GM12874 (cell line): Measurements from ENCODE around the gene HMGXB4.

Experiments
- TF ChIP-seq, protein P1 (sequence below): IDR thresholded peaks from 2 replicates; pipeline ENCODE4 v1.5.1; 2011; ENCODE audit warnings: low read depth, mild to moderate bottlenecking, control low read depth, low read length, moderate library complexity; ENCODE audit not compliant: insufficient read depth

The HMGXB4 gene

GRCh38 chr22:35217527-35217926 lies 39.8 kb upstream of the HMGXB4 start:
- TF ChIP-seq, protein P1, sequence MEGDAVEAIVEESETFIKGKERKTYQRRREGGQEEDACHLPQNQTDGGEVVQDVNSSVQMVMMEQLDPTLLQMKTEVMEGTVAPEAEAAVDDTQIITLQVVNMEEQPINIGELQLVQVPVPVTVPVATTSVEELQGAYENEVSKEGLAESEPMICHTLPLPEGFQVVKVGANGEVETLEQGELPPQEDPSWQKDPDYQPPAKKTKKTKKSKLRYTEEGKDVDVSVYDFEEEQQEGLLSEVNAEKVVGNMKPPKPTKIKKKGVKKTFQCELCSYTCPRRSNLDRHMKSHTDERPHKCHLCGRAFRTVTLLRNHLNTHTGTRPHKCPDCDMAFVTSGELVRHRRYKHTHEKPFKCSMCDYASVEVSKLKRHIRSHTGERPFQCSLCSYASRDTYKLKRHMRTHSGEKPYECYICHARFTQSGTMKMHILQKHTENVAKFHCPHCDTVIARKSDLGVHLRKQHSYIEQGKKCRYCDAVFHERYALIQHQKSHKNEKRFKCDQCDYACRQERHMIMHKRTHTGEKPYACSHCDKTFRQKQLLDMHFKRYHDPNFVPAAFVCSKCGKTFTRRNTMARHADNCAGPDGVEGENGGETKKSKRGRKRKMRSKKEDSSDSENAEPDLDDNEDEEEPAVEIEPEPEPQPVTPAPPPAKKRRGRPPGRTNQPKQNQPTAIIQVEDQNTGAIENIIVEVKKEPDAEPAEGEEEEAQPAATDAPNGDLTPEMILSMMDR: no peak

DNA sequence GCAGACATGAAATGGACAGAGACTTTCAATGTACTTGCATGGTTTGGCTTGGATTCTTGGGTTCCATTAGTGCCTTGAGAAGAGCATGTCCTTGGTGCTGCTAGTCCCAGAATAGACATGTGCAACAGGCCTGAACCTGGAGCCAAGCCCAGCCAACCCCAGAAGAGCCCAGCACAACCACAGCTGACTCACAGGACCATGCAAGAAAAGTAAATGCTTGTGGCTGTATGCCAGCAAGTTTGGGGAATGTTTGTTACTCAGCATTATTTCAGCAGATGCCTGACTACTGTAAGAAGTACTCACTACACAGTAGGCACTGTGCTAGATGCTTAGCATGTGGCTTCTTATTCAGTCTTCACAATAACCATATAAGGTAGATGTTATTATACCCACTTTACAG lies 39.2 kb upstream of the HMGXB4 start:
- TF ChIP-seq, protein P1: no peak

DNA sequence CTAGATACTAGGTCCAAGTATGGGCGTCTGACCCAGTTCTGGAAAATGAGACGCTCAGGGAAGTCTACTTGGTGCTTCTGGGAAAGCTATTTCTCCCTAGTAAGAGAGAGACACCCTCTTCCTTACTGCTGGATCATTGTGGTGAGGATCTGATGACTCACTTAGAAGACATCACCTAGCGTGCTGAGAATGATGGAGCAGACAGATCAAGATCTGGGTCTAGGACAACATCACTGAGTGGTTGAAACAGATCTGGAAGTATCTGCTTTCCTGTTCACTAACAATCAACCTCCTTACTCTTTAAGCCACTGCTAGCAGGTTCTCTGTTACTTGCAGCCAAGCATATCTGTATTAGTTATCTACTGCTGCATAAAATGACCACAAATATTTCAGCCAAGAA lies 38.3 kb upstream of the HMGXB4 start:
- TF ChIP-seq, protein P1: no peak

- TF ChIP-seq, protein P1: no peak
Observed at GRCh38 chr22:35220221-35220620, 37.1 kb upstream of the HMGXB4 start.

DNA sequence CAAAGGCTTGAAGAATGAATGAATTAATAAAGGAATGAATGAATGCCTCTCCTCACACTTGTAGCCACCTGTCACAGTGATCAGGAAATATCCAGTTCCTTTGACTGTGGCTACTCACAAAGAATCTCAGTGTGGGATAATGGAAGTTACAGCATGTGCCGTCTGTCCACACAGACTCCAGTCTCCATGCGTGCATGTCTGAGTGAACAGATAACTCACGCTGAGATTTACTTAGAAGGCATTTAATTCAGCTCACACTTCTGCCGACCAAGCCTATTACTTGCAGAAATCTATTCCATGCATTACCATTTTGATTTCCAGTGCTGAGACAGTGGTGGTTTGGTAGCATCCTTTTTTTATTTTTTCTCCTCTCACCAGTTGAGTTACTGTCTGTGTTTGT lies 32.3 kb upstream of the HMGXB4 start:
- TF ChIP-seq, protein P1: no peak

DNA sequence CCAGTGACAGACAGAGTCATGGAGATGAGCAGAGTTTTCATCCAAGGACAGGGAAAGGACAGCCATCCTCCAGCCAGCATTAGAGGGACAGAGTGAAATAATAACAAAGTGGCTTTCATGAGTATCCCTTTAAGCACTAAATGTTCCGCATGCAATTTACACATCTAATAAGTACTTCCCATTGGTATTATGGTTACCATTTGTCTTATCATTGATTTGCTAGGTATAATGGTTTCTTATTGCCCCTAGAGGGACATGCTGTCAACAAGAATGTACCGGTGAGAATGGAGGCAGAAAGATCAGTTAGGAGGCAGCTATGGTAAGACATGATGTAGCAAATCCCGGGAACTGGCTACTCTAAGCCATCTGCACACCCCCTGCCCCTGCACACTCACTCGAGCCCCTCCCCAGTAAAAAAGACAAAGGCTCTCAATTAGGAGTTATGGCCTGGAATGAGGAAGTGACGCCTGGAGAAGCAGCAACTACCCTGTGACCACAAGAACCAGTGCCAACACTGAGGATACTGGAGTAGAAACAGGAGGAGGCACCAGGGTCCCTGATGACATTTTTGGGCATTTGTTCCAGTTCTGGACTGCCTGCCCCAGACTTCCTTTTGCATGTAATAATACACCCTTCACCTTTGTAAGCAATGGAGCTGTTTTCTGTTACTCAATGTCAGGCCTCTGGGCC lies 30.2 kb upstream of the HMGXB4 start:
- TF ChIP-seq, protein P1: no peak

DNA sequence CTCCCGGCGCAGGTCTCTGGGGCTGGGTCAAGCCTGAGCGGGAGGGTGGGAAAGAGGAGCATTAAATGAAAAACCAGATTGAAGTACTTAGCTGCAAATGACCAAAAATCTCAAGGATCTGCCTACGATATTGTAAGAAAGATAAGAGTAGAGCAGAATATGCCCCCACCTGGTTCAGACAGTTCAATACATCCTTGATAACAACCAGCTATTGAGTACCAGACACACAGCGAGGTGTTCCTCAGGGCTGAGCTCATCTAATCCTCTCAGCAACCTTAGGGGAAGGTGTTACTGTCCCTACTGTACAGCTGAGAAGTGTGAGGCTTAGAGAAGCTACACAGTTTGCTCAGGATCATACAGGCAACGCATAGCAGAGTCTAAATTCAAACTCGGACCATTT lies 27.4 kb upstream of the HMGXB4 start:
- TF ChIP-seq, protein P1: no peak

- TF ChIP-seq, protein P1: no peak
Observed at GRCh38 chr22:35230417-35230816, 26.9 kb upstream of the HMGXB4 start.
